Keratinocyte (primary cell): ENCODE results near the gene ATP2A3. TPM values are rescaled to one million over a fixed set of nuclear protein-coding genes. Genes with fewer than 3 reads are reported as not detected.

Experiments used
- DNase-seq: peaks from one replicate; pipeline ENCODE4 v3.0.0-alpha.2; 2011; ENCODE audit warnings: low read depth, missing footprints, low spot score
- FAIRE-seq: peaks from 2 replicates; lab custom pipeline; 2011; peaks lifted over from hg19 to GRCh38; lab: Jason Lieb, UNC
- H2AFZ ChIP-seq: 2 replicates; pipeline ENCODE4 v1.6.0; 2012; ENCODE audit warnings: low read length, control low read depth, inconsistent platforms; ENCODE audit not compliant: control insufficient read depth
- H3K27ac ChIP-seq: 2 replicates; pipeline ENCODE4 v1.5.1; 2011; ENCODE audit warnings: low read length; ENCODE audit not compliant: control insufficient read depth, insufficient read depth
- H3K27me3 ChIP-seq: 3 replicates; pipeline ENCODE4 v1.6.0; 2011; ENCODE audit warnings: low read length; ENCODE audit not compliant: control insufficient read depth, insufficient read depth; ENCODE audit errors: extremely low read depth
- H3K36me3 ChIP-seq, 2 experiments: 2 replicates in 1 of 2; 3 replicates in 1 of 2; pipeline ENCODE4 v1.5.1; 2011; ENCODE audit warnings: low read length in 2 of 2, mild to moderate bottlenecking in 1 of 2; ENCODE audit not compliant: control insufficient read depth in 2 of 2, insufficient read depth in 2 of 2; ENCODE audit errors: extremely low read depth in 1 of 2
- H3K4me1 ChIP-seq: 3 replicates; pipeline ENCODE4 v1.5.1; 2011; ENCODE audit warnings: low read length; ENCODE audit not compliant: control insufficient read depth, insufficient read depth; ENCODE audit errors: extremely low read depth
- H3K4me2 ChIP-seq: 3 replicates; pipeline ENCODE4 v1.6.0; 2011; ENCODE audit warnings: low read depth, low read length; ENCODE audit not compliant: control insufficient read depth, insufficient read depth; ENCODE audit errors: extremely low read depth
- H3K4me3 ChIP-seq, 3 experiments: fragments of 200-600 bp in 1 of 3; sonication (generic) in 1 of 3; 2 replicates in 2 of 3; 3 replicates in 1 of 3; pipeline ENCODE4 v1.5.1; 2011 to 2016; ENCODE audit warnings: low read length in 3 of 3, mild to moderate bottlenecking in 3 of 3, control low read depth in 2 of 3, inconsistent platforms in 1 of 3, low read depth in 1 of 3, mixed read lengths in 1 of 3, mixed run types in 1 of 3, moderate library complexity in 1 of 3; ENCODE audit not compliant: control insufficient read depth in 2 of 3, insufficient read depth in 2 of 3; ENCODE audit errors: extremely low read depth in 1 of 3
- H3K79me2 ChIP-seq: 2 replicates; pipeline ENCODE4 v1.6.0; 2012; ENCODE audit warnings: low read length; ENCODE audit not compliant: control insufficient read depth, insufficient read depth
- H3K9ac ChIP-seq: 3 replicates; pipeline ENCODE4 v1.6.0; 2011; ENCODE audit warnings: low read length; ENCODE audit not compliant: control insufficient read depth, insufficient read depth; ENCODE audit errors: extremely low read depth
- H3K9me1 ChIP-seq: 3 replicates; pipeline ENCODE4 v1.6.0; 2011; ENCODE audit warnings: low read length; ENCODE audit not compliant: control insufficient read depth, insufficient read depth; ENCODE audit errors: extremely low read depth
- H3K9me3 ChIP-seq: 2 replicates; pipeline ENCODE4 v1.5.1; 2012; ENCODE audit warnings: low read depth, low read length; ENCODE audit not compliant: control insufficient read depth
- H4K20me1 ChIP-seq: 3 replicates; pipeline ENCODE4 v1.6.0; 2011; ENCODE audit warnings: low read length; ENCODE audit not compliant: control insufficient read depth, insufficient read depth; ENCODE audit errors: extremely low read depth
- CTCF ChIP-seq, 3 experiments: IDR thresholded peaks in 1 of 3; conservative IDR thresholded peaks in 1 of 3; optimal IDR thresholded peaks in 1 of 3; 2 replicates in 2 of 3; 3 replicates in 1 of 3; pipeline versions ENCODE3 to v1.5.1; 2011; ENCODE audit warnings: low read length in 3 of 3, mild to moderate bottlenecking in 3 of 3, moderate library complexity in 2 of 3, control low read depth in 1 of 3, inconsistent platforms in 1 of 3; ENCODE audit not compliant: insufficient read depth in 2 of 3; ENCODE audit errors: extremely low read depth in 1 of 3
- EZH2 ChIP-seq: IDR thresholded peaks from one replicate; pipeline ENCODE4 v1.6.1; 2012; ENCODE audit warnings: inconsistent platforms, mild to moderate bottlenecking, low read length, moderate library complexity
- dilution Hi-C: fragments of 300-500 bp; cut with MboI; formaldehyde crosslinking; loops from one replicate; pipeline ENCODE4 v1.7.0; 2020; ENCODE audit warnings: low sequenced_read_pairs; ENCODE audit not compliant: extremely low pct_ligation_motif_present
- polyA plus RNA-seq, 5 experiments: library from polyadenylated mRNA; depleted of rRNA in 3 of 5; stranded (reverse) in 3 of 5; stranded (forward) in 1 of 5; unstranded in 1 of 5; fragments of >200 nt; gene quantifications; 1 replicate in 1 of 5; 2 replicates in 3 of 5; 3 replicates in 1 of 5; pipeline versions ENCODE4 v1.2.1 to v1.2.3, GENCODE V29; 2011 to 2012; ENCODE audit warnings: missing spikeins in 2 of 5, low read depth in 1 of 5, low replicate concordance in 1 of 5

ATP2A3 gene
- polyA plus RNA-seq, 1 donor (not counting 4 experiments of a cell fraction or from before 2014, with no cell fraction given): 0.13 TPM

- peaks cover 3% of the 10 kb centered on the region for H3K4me1 ChIP-seq
- no peak for DNase-seq
- no peak overlapping the region for H3K9ac ChIP-seq
- H3K4me2 ChIP-seq: no peak overlapping the region
- FAIRE-seq: no peak
- TF ChIP-seq CTCF (optimal IDR thresholded peaks at IDR 0.05 in 1 of 3, IDR thresholded peaks at IDR 0.05 in 1 of 3, conservative IDR thresholded peaks at IDR 0.05 in 1 of 3; ENCODE audit: extremely low read depth in 1 of 3, insufficient read depth in 2 of 3, low read length in 3 of 3) (no peak), EZH2 (no peak)
- no peak overlapping the region for H2AFZ ChIP-seq
- H3K79me2 ChIP-seq: no peaks in the 10 kb centered on the region
- no peak overlapping the region for H3K27ac ChIP-seq
- no peak overlapping the region for H3K4me3 ChIP-seq
- dilution Hi-C loops: no loop called here
- no peaks in the 10 kb centered on the region for H4K20me1 ChIP-seq
- no peaks in the 10 kb centered on the region for H3K9me3 ChIP-seq
- H3K36me3 ChIP-seq: no peaks in the 10 kb centered on the region
- H3K9me1 ChIP-seq: no peaks in the 10 kb centered on the region
- peaks cover 15% of the 10 kb centered on the region for H3K27me3 ChIP-seq
Observed at GRCh38 chr17:3982113-3982512, 17.9 kb upstream of the ATP2A3 start.

- Histone ChIP-seq H3K9me3 (no peaks in the 10 kb centered on the region), H3K27ac (no peak overlapping the region), H3K4me2 (no peak overlapping the region), H3K4me1 (no peaks in the 10 kb centered on the region), H3K9me1 (no peaks in the 10 kb centered on the region), H2AFZ (no peak overlapping the region), H4K20me1 (no peaks in the 10 kb centered on the region), H3K79me2 (no peaks in the 10 kb centered on the region), H3K27me3 (peaks cover 10% of the 10 kb centered on the region), H3K4me3 (no peak overlapping the region), H3K9ac (no peak overlapping the region), H3K36me3 (no peaks in the 10 kb centered on the region)
- dilution Hi-C loops: no loop called here
- DNase-seq: no peak
- no peak for TF ChIP-seq EZH2
- TF ChIP-seq CTCF (optimal IDR thresholded peaks at IDR 0.05 in 1 of 3, IDR thresholded peaks at IDR 0.05 in 1 of 3, conservative IDR thresholded peaks at IDR 0.05 in 1 of 3; ENCODE audit: extremely low read depth in 1 of 3, insufficient read depth in 2 of 3, low read length in 3 of 3): no peak
- no peak for FAIRE-seq
Observed at GRCh38 chr17:3981455-3981854, 17.2 kb upstream of the ATP2A3 start.
